Aorta (tissue), 5 donors: Measurements from ENCODE around the gene KCNQ1. TPM values are rescaled to one million over a fixed set of nuclear protein-coding genes. Genes with fewer than 3 reads are reported as not detected.

ENCODE experiments used
- ATAC-seq: fragments of 200-7000 bp; cut with Tn5 transposase; one replicate; pipeline ENCODE4 v1.9.1; 2022; ENCODE audit warnings: moderate library complexity; ENCODE audit not compliant: low FRiP score
- DNase-seq, 2 donors: peaks; one replicate each; pipeline ENCODE4 v3.0.0-alpha.2; 2020
- H3K27ac ChIP-seq, 2 donors: one replicate each; pipeline ENCODE4 v1.5.1; 2013; ENCODE audit warnings: low read length in 2 of 2, mild to moderate bottlenecking in 2 of 2, moderate library complexity in 2 of 2, control low read depth in 1 of 2, inconsistent platforms in 1 of 2, low read depth in 1 of 2
- H3K27me3 ChIP-seq, 2 donors: one replicate each; pipeline ENCODE4 v1.6.1; 2013; ENCODE audit warnings: control low read depth in 1 of 2, low read length in 1 of 2, mild to moderate bottlenecking in 1 of 2, moderate library complexity in 1 of 2; ENCODE audit not compliant: insufficient read depth in 2 of 2, control insufficient read depth in 1 of 2
- H3K36me3 ChIP-seq, 2 donors: one replicate each; pipeline ENCODE4 v1.6.1; 2013; ENCODE audit warnings: control low read depth in 1 of 2, low read length in 1 of 2, mild to moderate bottlenecking in 1 of 2; ENCODE audit not compliant: insufficient read depth in 2 of 2, control insufficient read depth in 1 of 2
- H3K4me1 ChIP-seq, 2 donors: one replicate each; pipeline ENCODE4 v1.6.1; 2013; ENCODE audit warnings: low read length in 2 of 2, control low read depth in 1 of 2, mild to moderate bottlenecking in 1 of 2, moderate library complexity in 1 of 2; ENCODE audit not compliant: insufficient read depth in 2 of 2, control insufficient read depth in 1 of 2
- H3K4me3 ChIP-seq, 2 donors: one replicate each; pipeline ENCODE4 v1.5.1; 2013; ENCODE audit warnings: low read length in 2 of 2, control low read depth in 1 of 2, mild to moderate bottlenecking in 1 of 2
- H3K9me3 ChIP-seq: one replicate; pipeline ENCODE4 v1.6.1; 2013; ENCODE audit warnings: mild to moderate bottlenecking, low read length; ENCODE audit not compliant: control insufficient read depth
- WGBS, 2 donors: extraction: QIAGEN DNeasy Blood & Tissue Kit; methylation state at CpG; one replicate each; pipeline ENCODE4 v1.1.7; 2013; 5-methylcytosine and 5-hydroxymethylcytosine counted together
- intact Hi-C, 2 donors: fragments of 100-400 bp; cut with DNase I; formaldehyde crosslinking; loops; one replicate each; pipeline versions ENCODE4 v1.14.2 to v1.15.0; 2022
- polyA plus RNA-seq, 2 donors: library from polyadenylated mRNA; stranded (reverse); fragments of 200-250 nt; gene quantifications; one replicate each; pipeline ENCODE4 v1.2.3, GENCODE V29; 2013
- total RNA-seq, 2 donors: library from RNA; stranded (reverse); fragmentation: NEBNext Ultra II Directional; extraction: Animal tissue kit (Norgen Biotek cat#: 25700); gene quantifications; one replicate each; pipeline ENCODE4 v1.2.1, GENCODE V29; 2021
- donor health status: healthy with polysubstance abuse.
- donor health status: Bipolar disorder and iron deficiency.
- donor health status: DM: no; HTN: no; CAD: no.
- donor health status: DM: no; HTN: no; CAD: no.
- donor health status: DM: yes; HTN: yes; CAD: no.

KCNQ1 gene
- total and polyA plus RNA-seq, 4 donors: 0.67 to 11.5 (median 5.8) TPM

DNA sequence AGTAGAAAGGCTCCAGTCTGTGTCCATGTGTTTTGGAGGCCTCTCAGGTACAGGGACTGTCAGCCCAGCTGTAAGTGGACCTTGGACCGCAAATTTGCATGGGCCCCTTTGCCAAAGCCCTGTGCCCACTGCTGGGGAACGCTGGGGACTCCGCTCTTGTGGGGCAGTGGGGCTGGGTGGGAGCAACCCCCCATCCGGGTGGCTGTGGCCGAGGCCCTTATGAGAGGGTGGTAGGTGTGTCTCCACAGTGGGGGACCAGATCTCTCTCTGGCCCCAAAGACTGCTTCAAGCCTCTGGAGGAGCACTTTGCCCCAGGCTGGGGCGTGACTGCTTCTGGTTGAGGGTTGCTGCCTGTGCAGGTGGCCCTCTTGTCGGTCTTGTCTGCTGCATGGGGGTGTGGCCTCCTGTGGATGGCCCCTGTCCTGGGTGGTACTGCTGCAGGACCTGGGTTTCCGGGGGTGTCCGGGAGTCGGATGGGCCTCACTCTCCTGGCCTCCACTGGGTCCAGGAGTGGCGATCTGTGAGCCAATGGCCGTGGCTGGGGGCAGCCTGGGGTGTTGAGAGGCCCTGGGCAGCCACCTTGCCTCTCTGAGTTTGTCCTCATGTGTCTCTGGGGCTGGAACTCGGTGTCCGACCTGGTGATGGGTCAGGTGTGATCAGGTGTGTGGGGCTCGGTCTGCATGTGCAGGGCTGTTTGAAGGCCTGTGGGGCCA lies 15.9 kb downstream of the KCNQ1 start:
- DNase-seq: peak in 1 of 2 donors; percentile 55
- H3K4me1 ChIP-seq: no peaks in the 10 kb centered on the region
- no peak overlapping the region for H3K4me3 ChIP-seq
- no peak overlapping the region for H3K27ac ChIP-seq
- no peak for ATAC-seq
- intact Hi-C loops: no loop called here
- H3K9me3 ChIP-seq: no peaks in the 10 kb centered on the region
- WGBS, 2 donors: 91 to 92% methylated on average over 13 to 15 of the region's 15 CpGs
- H3K36me3 ChIP-seq: no peaks in the 10 kb centered on the region
- no peaks in the 10 kb centered on the region for H3K27me3 ChIP-seq

DNA sequence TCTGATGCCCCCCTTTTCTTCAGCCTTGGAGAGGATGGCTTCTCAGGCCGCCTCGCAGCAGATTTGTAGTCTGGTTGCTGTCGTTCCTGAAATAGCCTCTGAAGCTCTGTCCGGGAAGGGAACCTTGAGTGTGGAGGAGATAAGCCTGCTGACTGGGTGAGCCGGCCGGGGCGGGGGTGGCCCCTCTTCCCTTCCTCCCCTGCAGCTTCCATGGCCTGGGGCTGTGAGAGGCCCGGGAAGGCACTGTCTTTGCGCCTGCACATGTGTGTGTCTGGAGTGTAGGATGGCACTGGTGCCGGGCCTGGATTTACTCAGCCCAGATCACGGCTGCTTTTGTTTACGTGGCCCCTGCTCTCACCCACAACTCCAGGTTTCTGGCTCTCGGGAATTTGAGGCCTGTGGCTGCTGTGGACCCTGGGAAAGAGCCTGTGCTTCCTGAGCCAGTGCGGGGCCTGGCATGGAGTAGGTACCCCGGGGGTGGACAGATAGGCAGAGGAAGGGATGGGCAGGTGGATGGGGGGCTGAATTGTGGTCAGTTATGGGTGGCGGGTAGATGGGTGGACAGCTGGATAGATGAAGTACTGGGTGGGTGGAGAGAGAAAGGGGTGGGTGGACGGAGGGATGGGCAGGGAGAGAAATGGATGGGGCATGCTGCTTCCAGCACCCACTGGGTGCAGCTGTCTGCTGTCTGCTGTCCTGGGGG lies 16.6 kb downstream of the KCNQ1 start:
- Histone ChIP-seq H3K4me1 (no peaks in the 10 kb centered on the region), H3K9me3 (no peaks in the 10 kb centered on the region), H3K4me3 (no peak overlapping the region), H3K27ac (no peak overlapping the region), H3K36me3 (no peaks in the 10 kb centered on the region), H3K27me3 (no peaks in the 10 kb centered on the region)
- WGBS, 2 donors: 84 to 85% methylated on average over 17 of the region's 17 CpGs
- intact Hi-C loops: no loop called here
- DNase-seq (peak in 1 of 2 donors; percentile 68), ATAC-seq (no peak)

DNA sequence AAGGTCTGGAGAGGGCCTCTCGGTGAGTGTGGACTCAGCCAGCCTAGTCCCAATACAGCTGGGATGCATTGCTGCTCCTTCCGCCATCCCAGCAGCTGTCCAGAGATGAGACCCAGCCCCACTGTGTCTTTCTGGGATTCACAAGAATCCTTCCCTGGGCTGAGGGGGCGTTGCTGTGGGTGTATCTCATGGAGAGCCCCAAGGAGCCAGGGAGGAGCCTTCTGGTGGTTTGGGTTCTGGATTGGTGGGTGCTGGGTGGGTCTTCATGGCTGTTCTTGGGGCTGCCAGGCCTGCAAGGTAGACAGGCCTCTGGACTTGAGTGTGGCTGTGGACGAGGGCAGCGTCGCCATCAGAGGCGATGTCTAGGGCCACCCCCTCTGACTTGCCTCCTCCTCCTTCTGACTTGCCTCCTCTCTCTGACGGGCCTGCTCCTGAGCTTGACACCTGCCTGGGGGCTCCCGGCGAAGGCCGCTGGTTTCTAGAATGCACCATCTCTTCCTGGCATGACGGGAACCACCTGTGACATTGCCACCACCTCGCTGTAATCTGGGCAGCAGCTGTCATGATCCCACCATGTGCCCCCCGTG lies 17.2 kb downstream of the KCNQ1 start:
- Histone ChIP-seq H3K27ac (no peak overlapping the region), H3K27me3 (no peaks in the 10 kb centered on the region), H3K9me3 (no peaks in the 10 kb centered on the region), H3K4me1 (no peaks in the 10 kb centered on the region), H3K4me3 (no peak overlapping the region), H3K36me3 (no peaks in the 10 kb centered on the region)
- ATAC-seq (no peak), DNase-seq (no peak)
- WGBS, 2 donors: 97 to 98% methylated on average over 14 of the region's 14 CpGs
- intact Hi-C loops: no loop called here

DNA sequence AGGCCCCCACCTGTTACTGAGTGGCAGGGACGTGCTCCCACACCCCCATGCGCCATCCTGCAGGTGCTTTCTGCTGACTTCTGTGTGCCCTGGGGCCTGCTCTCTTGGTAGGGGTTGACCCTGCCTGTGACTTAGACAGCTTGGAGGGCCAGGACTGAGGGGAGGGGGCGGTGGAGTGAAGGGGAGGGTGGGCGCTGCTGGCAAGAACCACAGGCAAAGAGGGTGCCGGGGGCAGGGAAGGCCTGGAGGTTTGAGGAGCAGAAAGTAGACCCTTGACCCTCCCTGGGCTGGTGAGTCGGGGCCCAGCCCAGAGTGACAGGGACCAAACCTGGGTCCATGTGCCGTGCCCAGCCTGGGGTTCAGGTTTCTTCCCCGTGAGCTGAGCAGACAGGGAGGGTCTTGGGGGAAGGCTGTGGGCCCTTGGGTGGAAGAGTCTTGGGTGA lies 17.8 kb downstream of the KCNQ1 start:
- no peak for ATAC-seq
- intact Hi-C loops: no loop called here
- H3K27ac ChIP-seq: no peak overlapping the region
- H3K27me3 ChIP-seq: no peaks in the 10 kb centered on the region
- 94 to 96% methylated on average over 8 of the region's 8 CpGs for WGBS, 2 donors
- H3K4me3 ChIP-seq: no peak overlapping the region
- no peaks in the 10 kb centered on the region for H3K36me3 ChIP-seq
- no peak for DNase-seq
- H3K4me1 ChIP-seq: no peaks in the 10 kb centered on the region
- H3K9me3 ChIP-seq: no peaks in the 10 kb centered on the region

DNA sequence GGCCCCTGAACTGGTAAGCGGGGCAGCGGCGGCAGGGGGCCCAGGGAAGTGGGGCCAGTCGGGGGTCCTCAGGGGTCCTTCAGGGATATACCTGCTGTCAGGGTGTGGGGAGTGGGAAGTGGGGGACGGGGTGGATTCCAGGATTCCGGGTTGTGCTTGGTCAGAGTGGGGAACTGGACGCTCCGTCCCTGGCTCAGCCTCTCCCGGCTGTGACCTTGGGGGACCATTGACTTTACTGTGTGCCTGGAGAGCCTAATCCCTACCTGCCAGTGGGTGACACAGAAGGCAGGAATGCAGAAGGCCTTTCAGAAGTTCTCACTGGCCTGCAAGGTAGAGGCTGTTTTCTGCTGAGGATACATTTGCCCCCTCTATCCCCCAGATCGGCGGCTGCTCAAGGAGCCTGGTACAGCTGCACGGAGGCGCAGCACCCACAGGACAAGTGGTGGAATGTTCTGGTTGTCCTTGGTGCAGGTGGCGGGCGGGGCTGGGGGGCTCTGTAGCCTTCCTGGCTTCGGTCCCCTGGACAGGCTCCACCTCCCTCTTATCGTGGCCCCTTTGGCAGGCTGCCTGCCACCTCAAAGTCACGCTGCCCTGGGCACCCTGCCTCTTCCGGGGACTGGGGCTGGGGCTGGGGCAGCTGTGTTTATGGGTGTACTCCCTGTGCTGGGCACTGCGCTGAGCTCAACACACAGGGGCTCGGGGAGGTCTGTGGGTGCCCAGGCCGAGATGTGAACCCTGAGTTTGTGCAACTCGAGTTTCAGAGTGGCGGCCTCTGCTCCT lies 18.4 kb downstream of the KCNQ1 start:
- Histone ChIP-seq H3K36me3 (no peaks in the 10 kb centered on the region), H3K27me3 (no peaks in the 10 kb centered on the region), H3K9me3 (no peaks in the 10 kb centered on the region), H3K4me1 (no peaks in the 10 kb centered on the region), H3K27ac (no peak overlapping the region), H3K4me3 (no peak overlapping the region)
- ATAC-seq: peak; percentile 27
- intact Hi-C loops: no loop called here
- 60 to 68% methylated on average over 21 to 24 of the region's 24 CpGs for WGBS, 2 donors
- no peak for DNase-seq

DNA sequence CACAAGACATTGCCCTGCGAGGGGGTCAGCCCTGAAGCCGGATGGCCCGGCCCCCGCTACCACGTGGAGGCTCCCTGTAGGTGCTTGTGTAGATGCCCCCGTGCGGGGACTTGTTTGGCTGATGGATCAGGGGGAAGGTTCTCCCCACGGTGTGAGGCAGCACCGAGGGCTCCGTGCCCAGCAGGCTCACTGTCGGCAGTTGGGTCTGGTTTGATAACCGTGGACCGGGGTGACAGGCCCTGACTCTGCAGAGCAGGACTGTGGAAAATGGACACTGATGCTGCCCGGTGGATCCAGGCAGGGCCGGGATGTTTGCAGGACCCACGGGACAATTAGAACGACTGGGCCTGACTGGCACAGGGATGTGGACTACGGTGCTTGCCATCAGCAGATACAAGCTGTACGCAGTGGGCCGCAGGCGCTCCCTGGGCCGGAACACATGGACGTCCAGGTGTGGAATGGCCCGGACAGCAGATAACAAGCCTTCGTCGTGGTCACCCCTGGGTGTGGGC lies 19.0 kb downstream of the KCNQ1 start:
- no peak overlapping the region for H3K4me3 ChIP-seq
- H3K27me3 ChIP-seq: no peaks in the 10 kb centered on the region
- 73 to 75% methylated on average over 26 of the region's 26 CpGs for WGBS, 2 donors

DNA sequence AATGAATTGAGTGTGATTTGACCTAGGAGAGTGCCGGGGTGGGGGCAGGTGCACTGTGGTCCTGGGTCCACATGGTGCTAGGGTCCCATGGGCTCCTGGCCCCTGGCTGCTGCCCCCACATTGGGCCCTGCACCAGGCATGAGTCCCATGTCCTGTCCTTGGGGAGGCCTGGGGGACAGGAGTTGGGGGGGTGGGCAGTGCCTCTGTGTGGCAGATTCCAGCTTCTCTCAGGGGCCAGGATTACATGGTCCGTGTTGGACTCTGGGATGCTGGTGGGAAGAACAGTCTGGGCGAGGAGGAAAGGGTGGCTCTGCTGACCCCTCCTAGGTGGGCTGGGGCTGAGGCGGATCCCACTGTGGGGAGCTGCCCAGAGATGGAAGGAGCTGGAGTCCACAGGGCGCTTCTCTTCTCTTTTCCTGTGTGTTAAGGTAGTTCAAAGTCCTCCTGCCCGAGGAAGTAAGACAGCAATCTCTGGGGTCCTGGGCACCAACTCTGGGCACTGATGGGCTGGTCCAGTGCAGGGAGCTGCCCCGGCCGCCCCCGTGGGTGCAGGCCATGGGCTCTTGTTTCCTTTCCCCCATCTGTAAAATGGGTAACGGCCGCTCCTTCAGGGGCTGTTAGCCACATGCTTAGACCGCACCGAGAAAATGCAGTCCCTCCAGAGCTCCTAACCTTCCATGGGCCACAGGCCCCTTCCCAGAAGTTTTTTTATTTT lies 19.8 kb downstream of the KCNQ1 start:
- H3K4me3 ChIP-seq: no peak overlapping the region
- intact Hi-C loops: no loop called here
- H3K27ac ChIP-seq: no peak overlapping the region
- DNase-seq (no peak), ATAC-seq (no peak)
- H3K27me3 ChIP-seq: no peaks in the 10 kb centered on the region
- H3K4me1 ChIP-seq: no peaks in the 10 kb centered on the region
- H3K9me3 ChIP-seq: no peaks in the 10 kb centered on the region
- 90 to 94% methylated on average over 13 of the region's 13 CpGs for WGBS, 2 donors
- no peaks in the 10 kb centered on the region for H3K36me3 ChIP-seq

More for the DNA sequence above, 19.0 kb downstream of the KCNQ1 start:
- no peak for ATAC-seq
- Histone ChIP-seq H3K4me1 (no peaks in the 10 kb centered on the region), H3K36me3 (no peaks in the 10 kb centered on the region), H3K27ac (no peak overlapping the region), H3K9me3 (no peaks in the 10 kb centered on the region)
- intact Hi-C loops: no loop called here
- DNase-seq: no peak
